Mesenteric fat pad (tissue), 1 donor: ENCODE data around the gene LSM7. TPM values are rescaled to one million over a fixed set of nuclear protein-coding genes. Genes with fewer than 3 reads are reported as not detected.

Experiments used
- DNase-seq: peaks from one replicate; pipeline ENCODE4 v3.0.0-alpha.2; 2020; ENCODE audit warnings: low spot score
- total RNA-seq: library from RNA; stranded (reverse); fragmentation: NEBNext Ultra II Directional; extraction: Animal tissue kit (Norgen Biotek cat#: 25700); gene quantifications from one replicate; pipeline ENCODE4 v1.2.1, GENCODE V29; 2021
- donor health status: DM: yes; HTN: yes; CAD: no.

Gene LSM7
- total RNA-seq, 1 donor from 2014 or later: 49.6 TPM

DNA sequence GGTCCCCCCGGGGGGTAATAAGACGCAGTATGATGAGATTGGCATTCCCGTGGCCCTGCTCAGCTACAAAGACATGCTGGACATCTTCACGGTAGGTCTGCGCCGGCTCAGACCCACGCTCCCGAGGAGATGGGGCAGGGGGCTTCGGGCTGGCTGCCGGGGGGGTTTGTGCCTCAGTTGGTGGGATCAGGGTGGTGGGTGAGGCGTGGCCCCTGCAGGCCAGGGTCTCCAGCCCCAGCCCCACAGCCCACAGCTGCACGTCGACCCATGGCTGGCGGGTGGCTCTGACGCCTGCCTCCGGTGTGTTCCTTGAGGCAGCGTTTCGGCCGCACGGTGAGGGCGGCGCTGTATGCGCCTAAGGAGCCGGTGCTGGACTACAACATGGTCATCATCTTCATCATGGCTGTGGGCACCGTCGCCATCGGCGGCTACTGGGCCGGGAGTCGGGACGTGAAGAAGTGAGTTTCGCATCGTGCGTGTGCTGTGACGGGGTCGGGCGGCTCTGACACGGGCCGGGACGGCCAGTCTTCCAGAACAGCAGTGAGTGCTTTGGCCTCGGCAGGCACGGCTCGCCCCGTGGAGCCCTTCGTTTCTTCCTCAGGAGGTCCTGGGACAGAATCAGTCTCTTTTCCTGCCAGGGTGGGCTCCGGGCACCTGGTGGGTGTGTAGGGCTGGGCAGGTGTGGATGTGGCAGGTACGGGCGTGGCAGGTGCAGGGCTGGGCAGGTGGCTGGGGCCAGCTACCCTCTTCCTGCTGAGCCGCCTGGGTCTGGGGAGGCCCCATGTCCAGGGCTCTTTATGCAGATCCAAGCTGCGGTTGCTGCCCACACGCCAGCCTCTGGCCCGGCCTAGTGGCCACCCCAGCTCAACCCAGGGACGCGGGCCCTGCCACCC lies 10.6 kb upstream of the LSM7 start:
- DNase-seq: no peak

DNA sequence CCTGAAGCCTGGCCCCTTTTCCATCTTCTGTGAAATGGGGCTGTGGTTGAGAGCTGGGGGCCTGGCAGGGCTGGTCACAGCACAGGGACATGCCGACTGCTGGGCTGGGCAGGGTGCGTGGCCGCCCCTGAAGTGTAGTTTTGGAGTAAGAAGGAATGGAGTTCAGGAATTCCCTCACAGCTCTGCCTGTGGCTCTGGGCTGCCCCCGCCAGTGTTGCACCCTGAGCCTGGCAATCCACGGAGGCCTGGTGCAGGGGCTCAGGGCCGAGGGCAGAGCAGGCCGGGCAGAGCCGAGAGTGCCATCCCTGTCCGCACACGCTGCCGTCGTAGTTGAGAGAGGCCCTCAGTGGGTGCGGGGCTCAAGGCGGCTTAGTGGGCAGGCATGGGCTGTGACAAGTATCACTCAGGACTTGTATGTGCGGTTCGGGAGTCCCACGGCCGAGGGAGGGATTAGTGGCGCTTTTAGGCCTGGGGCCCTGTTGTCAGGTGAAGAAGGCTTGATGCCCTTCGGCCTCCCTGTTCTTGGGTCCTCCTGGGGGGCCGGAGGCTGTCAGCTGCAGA lies 9.7 kb upstream of the LSM7 start:
- DNase-seq: no peak

DNA sequence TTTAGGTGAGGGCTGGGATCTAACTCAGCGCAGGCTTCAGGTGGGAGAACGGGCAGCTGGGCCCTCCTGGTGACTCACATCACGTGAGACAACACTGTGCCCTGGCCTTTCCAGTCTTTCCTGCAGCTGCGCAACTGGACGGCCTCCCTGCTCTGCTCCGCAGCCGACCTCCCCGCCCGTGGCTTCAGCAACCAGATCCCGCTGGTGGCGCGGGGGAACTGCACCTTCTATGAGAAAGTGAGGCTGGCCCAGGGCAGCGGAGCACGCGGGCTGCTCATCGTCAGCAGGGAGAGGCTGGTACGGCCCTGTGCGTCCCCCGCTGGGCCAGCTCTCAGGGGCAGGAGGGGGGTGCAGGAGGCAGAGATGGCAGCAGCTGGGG lies 8.9 kb upstream of the LSM7 start:
- DNase-seq: no peak

DNA sequence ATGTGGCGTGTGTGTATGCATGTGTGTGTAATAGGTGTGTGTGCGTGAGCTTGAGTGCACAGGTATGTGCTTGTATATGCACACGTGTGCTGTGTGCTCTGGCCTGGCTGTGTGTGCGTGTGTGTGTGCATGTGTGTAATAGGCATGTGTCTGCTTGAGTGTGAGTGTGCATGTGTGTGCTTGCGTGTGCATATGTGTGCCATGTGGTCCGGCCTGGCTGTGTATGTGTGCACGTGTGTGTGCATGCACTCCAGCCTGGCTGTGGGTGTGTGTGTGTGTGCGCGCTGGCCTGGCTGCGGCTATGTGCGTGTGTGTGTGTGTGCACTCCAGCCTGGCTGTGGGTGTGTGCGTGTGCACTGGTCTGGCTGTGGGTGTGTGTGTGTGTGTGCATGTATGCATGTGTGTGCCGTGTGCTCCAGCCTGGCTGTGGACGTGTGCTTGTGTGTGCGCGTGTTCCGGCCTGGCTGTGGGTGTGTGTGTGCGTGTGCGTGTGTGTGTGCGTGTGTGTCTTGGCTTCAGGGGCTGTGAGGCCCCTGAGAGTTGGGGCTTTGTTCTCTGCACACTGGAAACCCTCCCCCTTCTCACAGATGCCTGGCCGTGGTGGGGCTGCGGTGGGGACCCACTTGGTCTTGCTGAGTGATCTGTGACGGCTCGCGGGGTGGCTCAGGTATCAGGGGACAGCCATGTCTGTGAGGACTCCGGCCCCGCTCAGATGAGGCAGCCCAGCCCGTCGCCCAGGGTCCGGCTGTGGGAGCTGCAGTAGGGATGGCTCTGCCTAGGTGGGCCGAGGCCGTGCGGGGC lies 8.3 kb upstream of the LSM7 start:
- DNase-seq: no peak

DNA sequence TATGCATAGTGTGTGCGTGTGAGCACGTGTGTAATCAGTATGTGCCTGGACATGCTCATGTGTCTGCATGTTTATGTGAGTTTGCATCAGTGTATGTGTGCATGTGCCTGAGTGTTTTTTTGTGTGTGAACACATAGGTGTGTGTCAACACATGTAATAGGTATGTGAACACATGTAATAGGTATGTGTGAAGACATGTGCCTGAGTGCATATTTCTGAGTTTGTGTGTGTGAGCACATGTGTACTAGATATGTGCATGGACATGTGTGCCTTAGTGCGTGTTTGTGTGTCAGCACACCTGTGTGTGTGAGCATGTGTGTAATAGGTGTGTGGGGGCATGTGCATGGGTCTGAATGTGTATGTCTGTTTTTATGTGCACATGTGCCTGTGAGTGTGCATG lies 7.5 kb upstream of the LSM7 start:
- DNase-seq: no peak

DNA sequence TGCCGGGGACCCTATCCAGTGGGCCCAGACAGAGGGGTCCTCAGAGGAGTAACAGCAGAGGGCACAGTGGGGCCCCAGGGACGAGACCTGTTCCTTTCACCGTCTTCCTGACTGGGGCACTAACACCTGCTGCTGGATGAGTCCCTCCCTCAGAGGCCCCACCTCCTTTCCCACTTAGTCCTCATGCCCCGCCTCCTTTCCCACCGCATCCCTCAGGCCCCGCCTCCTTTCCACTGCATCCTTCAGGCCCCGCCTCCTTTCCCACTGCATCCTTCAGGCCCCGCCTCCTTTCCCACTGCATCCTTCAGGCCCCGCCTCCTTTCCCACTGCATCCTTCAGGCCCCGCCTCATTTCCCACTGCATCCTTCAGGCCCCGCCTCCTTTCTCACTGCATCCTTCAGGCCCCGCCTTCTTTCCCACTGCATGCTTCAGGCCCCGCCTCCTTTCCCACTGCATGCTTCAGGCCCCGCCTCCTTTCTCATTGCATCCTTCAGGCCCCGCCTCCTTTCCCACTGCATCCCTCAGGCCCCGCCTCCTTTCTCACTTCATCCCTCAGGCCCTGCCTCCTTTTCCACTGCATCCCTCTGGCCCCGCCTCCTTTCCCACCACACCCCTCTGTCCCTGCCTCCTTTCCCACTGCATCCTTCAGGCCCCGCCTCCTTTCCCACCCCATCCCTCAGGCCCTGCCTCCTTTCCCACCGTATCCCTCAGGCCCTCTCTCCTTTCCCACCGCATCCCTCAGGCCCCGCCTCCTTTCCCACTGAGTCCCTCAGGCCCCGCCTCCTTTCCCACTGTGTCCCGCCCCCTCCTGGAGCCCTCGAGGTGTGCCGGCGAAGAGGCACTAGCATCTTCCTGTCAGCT lies 6.8 kb upstream of the LSM7 start:
- DNase-seq: no peak

DNA sequence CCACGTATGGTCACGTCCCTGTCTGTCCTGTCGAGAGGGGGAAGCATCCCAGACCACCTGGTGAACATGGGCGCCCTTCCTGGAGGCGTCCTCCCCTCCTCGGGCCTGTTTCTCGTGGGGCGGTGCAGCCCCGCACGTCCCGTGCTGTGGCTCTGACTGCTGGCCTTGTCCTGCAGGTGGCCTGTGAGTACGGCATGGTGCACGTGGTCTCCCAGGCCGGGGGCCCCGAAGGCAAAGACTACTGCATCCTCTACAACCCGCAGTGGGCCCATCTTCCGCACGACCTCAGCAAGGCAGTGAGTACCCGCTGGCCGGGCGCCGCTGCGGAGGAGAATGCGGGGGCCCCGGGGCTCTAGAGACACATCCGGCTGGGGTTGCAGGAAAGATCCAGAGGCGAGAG lies 6.0 kb upstream of the LSM7 start:
- DNase-seq: no peak

DNA sequence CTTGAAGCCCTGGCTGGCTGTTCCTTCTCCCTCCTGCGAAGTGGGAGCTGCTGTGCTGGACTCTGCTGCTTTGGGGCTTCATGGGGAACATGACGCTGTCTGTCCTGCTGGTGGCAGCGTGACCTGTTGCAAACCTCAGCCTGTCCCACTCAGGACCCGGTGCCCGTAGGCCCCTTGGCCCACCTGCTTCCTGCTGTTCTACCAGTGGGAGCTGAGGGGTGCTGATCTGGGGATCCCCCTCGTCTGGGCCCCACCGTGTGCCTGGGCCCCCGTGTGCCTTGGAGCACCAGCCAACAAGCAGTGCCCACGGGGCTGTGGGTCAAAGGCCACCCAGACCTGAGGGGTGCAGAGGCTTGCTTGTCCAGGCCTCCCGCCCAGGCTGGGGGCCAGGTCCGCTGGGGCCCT lies 5.4 kb upstream of the LSM7 start:
- DNase-seq: no peak

DNA sequence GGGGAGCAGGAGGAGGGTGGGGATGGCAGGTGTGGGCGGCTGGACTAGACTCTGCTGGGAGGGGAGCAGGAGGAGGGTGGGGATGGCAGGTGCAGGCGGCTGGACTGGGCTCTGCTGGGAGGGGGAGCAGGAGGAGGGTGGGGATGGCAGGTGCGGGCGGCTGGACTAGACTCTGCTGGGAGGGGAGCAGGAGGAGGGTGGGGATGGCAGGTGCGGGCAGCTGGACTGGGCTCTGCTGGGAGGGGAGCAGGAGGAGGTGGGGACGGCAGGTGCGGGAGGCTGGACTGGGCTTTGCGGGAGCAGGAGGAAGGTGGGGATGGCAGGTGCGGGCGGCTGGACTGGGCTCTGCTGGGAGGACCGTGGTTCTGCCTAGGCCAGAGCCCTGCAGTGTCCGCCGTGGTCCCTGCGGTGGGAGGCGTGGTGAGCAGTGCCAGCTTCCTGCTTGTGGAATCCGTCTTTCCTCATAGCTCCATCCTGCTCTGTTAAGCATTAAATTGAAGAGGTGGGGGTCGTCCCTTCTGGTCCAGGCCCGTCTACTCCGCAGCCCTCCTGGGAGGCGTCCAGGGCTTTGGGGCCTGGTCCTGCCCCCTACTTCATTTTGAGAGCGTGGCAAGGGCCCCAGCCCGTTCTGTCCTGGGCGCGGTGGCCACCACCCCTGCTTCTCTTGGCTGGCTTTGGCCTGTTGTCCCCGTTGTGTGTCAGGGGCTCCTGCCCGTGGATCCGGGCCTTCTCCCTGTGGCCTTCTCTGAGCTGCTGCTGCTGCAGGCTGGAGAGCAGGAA lies 4.8 kb upstream of the LSM7 start:
- no peak for DNase-seq

DNA sequence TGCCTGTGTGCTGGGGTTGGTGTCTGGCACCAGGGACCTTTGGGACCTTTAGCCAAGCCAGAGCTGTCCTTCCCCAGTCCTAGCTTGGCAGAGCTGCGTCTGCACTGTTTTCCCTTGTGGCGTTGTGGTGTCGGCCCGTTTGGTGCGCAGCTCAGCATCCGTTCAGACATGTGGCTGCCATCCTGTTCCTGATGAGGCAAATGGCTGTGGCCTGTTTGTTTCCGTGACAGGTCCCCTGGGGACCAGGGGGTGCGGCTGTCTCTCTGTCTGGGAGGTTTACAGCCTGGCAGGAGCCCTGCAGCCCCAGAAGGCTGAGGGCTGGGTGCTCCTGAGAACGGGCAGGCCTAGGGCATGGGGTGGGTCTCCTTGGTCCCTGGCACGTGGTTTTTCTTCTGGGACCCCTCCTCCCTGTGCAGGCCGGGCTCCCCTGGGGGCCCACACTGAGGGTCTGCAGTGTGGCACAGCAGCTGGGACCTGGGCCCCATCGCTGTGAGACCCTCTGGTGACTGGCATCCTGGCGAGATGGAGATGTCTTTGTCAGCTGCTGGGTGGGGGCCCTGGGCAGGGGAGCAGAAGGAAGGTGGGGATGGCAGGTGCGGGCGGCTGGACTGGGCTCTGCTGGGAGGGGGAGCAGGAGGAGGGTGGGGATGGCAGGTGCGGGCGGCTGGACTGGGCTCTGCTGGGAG lies 4.1 kb upstream of the LSM7 start:
- DNase-seq: no peak

DNA sequence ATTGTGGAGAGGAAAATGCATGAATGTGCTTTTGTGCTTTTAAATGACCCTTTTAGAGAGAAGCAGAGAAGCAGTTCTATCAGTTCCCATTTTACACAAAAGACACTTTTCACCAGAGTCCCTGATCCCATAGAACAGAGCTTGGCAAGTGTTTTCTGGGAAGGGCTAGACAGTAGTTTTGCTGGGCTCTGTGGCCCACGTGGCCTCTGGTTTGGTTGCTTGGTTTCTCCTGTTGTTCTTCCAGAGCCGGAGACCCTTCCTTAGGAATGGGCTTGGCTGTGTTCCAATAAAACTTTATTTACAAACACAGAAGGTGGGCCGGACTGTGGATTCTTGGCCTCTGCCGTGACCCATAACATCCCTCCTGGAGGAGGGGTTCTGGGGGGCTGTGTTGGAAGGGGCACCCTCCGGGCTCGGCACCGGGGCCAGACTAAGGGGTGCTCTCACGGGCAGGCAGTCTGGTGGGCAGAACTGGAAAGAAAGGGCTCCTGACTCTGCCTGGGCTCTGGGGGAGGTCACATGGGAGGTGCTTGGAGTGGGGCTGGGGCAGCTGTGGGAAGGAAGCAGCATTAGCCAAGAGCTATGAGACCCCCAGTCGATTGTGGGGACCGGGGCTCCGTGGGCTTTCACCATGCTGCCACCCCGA lies 3.3 kb upstream of the LSM7 start:
- no peak for DNase-seq

DNA sequence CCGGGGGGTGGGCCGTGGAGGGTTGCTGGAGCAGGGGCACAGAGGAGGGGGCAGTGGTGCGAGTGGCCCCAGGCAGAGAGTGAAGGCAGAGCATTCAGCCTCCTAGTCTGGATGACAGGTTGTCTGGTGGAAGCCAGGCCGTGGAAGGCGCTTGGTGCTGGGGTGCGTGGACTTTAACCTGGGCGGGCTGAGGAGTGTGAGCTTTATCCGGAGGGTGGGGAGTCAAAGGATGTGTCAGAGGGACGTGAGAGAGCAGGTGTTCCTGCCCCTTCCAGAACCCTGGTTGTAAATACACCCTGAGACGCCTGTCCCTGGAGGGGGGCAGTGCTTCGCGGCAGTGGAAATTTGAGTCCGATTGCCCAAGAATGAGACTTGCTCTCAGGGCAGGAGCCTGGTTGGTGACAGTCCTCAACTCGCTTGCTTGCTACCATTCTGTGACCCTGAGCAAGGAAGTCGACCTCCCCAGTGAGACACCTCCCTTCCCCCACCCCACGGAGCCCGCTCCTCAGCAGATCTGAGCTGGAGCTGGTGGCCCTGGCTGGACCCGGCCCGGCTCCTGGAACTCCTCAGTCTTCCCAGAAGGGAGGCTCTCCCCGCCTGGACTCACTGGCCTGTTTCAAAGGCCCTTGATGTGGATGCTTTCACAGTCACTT lies 2.4 kb upstream of the LSM7 start:
- DNase-seq: no peak

DNA sequence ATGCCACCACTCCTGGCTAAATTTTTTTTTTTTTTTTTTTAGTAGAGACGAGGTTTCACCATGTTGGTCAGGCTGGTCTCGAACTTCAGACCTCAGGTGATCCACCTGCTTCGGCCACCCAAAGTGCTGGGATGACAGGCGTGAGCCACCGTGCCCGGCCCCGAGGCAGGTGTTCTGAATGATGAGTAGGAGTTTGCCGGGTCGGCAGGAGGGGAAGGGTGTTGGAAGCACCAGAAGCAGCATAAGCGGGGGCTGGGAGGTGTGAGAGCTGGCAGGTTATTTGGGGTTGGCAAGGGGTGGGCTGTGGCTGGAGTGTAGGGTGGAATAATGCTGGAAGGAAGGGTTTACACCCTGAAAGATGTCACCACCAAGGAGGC lies 1.9 kb upstream of the LSM7 start:
- DNase-seq: no peak

DNA sequence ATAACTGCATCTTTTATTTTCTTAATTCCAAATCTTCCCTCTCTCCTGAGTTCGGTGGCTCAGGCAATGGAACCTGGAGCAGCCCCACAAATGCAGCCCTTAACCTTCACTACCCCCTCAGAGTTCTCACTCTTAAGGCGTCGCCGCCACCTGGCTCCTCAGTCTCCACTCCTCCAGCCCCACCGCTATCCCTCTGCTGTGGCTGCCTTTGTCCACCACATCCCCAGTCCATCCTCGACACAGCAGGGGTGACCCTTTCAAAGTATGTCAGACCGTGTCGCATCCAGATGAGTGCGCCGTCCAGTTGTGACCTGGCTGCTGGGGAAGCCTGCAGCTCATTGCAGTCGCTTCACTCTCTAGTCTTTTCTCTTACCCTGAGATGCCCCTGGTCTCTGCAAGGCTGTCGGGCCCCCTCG lies 1.1 kb upstream of the LSM7 start:
- DNase-seq: no peak

DNA sequence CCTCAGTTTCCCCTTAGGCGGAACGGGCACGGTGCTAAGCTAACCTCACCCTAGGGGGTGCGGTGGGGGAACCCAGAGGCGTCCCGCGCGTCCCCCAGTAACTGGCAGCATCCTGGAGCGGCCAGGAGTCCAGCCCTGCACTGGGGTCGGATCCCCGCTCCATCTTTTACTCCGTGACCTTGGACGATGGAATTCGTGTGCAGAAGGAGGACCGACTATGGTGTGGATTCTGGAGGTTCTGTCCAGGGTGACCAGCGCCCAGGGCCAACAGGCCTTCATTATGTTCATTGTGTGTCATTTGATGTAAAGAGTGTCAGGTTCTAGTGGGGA lies 728 bp upstream of the LSM7 start:
- no peak for DNase-seq

DNA sequence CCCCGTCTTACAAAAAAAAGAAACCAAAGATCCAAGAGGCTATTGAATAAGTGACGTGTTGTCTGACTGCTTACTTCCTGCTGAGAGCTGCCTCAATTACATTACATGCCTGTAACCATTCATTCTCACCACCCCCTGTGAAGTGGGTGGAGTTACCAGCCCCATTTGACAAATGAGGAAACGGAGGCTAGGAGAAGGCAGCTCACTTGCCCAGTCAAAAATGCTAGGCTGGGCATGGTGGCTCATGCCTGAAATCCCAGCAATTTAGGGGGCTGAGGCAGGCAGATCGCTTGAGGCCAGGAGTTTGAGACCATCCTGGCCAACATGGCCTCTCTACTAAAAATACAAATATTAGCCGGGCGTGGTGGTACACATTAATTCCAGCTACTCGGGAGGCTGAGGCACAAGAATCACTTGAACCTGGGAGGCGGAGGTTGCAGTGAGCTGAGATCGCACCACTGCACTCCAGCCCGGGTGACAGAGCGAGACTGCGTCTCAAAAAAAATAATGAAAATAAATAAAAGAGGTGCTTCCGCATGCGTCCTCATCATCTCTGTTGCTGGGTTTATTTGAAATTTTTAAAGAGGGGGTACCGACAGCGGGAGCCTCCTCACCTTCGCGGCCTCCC lies 499 bp downstream of the LSM7 start:
- DNase-seq: no peak

DNA sequence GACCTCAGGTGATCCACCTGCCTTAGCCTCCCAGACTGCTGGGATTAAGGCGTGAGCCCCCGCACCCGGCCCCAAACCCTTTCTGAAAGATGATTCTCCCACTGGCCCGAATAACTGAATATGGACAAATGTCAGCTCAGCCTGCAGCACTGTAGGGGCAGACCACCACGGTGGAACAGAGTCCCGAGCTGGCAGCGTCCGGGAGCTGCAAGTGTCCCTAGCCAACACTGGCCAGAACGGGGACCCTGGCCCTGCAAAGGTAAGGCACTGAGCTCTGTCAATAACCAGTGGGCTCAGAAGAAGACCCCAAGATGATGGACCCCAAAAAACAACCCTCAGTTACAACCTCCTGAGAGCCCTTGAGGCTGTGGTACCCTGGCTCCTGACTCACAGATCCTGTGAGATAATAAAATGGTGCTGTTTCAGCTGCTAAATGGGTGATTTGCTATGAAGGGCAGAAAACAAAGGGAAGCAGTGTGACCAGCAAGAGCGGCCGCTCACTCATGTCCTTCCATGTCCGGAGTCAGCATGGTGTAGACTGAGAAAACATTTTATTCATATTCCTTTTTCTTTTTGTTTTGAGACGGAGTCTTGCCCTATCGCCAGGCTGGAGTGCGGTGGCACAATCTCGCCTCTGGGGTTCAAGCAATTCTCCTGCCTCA lies 1.6 kb downstream of the LSM7 start:
- no peak for DNase-seq
